ENCODE measurements around the gene DRP2. TPM values are rescaled to one million over a fixed set of nuclear protein-coding genes. Genes with fewer than 3 reads are reported as not detected.

Gene DRP2
- total RNA-seq, 4 donors from 2014 or later, result 0.19 to 2.5 TPM; not detected in 2

DNA sequence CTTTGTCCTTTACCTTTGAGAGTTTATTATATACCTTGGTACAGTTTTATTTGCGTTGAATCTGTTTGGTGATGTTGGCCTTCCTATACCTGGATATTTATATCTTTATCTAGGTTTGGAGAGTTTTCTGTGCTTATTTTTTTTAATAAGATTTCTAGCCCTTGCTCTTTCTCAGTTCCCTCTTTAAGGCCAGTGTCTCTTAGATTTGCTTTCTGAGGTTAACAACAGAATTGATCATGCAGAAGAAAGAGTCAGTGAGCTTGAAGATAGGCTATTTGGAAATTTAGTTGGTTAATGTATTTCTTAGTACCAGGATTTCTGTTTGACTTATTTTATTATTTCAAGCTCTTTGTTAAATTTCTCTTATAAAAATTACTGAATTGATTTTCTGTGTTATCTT is 84.2 kb downstream of the DRP2 start:
- Histone ChIP-seq H3K9me3 (no peaks in the 10 kb centered on the region), H3K36me3 (no peaks in the 10 kb centered on the region), H3K27ac (no peak overlapping the region), H3K27me3 (no peaks in the 10 kb centered on the region), H3K4me3 (no peak overlapping the region), H3K4me1 (no peaks in the 10 kb centered on the region)
- DNase-seq, result no peak
- TF ChIP-seq, protein P1, sequence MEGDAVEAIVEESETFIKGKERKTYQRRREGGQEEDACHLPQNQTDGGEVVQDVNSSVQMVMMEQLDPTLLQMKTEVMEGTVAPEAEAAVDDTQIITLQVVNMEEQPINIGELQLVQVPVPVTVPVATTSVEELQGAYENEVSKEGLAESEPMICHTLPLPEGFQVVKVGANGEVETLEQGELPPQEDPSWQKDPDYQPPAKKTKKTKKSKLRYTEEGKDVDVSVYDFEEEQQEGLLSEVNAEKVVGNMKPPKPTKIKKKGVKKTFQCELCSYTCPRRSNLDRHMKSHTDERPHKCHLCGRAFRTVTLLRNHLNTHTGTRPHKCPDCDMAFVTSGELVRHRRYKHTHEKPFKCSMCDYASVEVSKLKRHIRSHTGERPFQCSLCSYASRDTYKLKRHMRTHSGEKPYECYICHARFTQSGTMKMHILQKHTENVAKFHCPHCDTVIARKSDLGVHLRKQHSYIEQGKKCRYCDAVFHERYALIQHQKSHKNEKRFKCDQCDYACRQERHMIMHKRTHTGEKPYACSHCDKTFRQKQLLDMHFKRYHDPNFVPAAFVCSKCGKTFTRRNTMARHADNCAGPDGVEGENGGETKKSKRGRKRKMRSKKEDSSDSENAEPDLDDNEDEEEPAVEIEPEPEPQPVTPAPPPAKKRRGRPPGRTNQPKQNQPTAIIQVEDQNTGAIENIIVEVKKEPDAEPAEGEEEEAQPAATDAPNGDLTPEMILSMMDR (IDR thresholded peaks at IDR 0.05), result no peak
- no peak for TF ChIP-seq POLR2A (IDR thresholded peaks at IDR 0.05)

Small RNAs within 50 kb of the gene (small RNA-seq; reads per million reads assigned to genes)
- 0 reads per million in 2 donors for gene Z70280.1

Other genes with a start within 250 kb of the DRP2 start
- gene TRMT2B, start 167.7 kb upstream of the DRP2 start, total RNA-seq, result 10 to 100 TPM; 19.0 to 31.0 (median 27.4) TPM
- 1 to 10 TPM in 1 of 4 donors, under 1 TPM in 1, not detected in 2; 0.67 to 2.1 TPM for gene TMEM35A, start 140.9 kb upstream of the DRP2 start, total RNA-seq
- 1 to 10 TPM; 2.5 to 5.8 (median 3.1) TPM for gene CENPI, start 121.6 kb upstream of the DRP2 start, total RNA-seq
- gene TAF7L, start 71.5 kb downstream of the DRP2 start, total RNA-seq, result not detected
- 10 to 100 TPM in 2 of 4 donors, 1 to 10 TPM in 2; 5.2 to 11.6 (median 10.1) TPM for gene TIMM8A, start 129.0 kb downstream of the DRP2 start, total RNA-seq
- 10 to 100 TPM in 1 of 4 donors, 1 to 10 TPM in 2, not detected in 1; 1.4 to 66.8 (median 6.0) TPM for gene BTK, start 166.4 kb downstream of the DRP2 start, total RNA-seq
- gene RPL36A, start 171.2 kb downstream of the DRP2 start, total RNA-seq, result 100 to 1,000 TPM; 236 to 729 (median 490) TPM
- 10 to 100 TPM; 25.6 to 53.8 (median 36.0) TPM for gene GLA, start 188.1 kb downstream of the DRP2 start, total RNA-seq
- gene HNRNPH2, start 188.4 kb downstream of the DRP2 start, total RNA-seq, result 10 to 100 TPM; 29.4 to 64.5 (median 43.1) TPM

Data from Peyer's patch (tissue), 4 donors.